HepG2 (cell line): ENCODE results near the gene ATP7A.

Experiments used
- CTCF ChIP-seq: sonication (generic); formaldehyde crosslinking; IDR thresholded peaks from 2 replicates; pipeline ENCODE4 v1.5.0; 2020; ENCODE audit warnings: mild to moderate bottlenecking, missing genetic modification reagents, moderate library complexity
- ZNF275 ChIP-seq: sonication (generic); formaldehyde crosslinking; IDR thresholded peaks from 2 replicates; pipeline ENCODE4 v1.8.0; 2022; ENCODE audit warnings: missing genetic modification reagents, mild to moderate bottlenecking, inconsistent platforms, borderline replicate concordance
- ZNF550 ChIP-seq: sonication (generic); formaldehyde crosslinking; IDR thresholded peaks from 2 replicates; pipeline ENCODE4 v1.4.0; 2020; ENCODE audit warnings: mild to moderate bottlenecking, missing genetic modification reagents, borderline replicate concordance

- TF ChIP-seq ZNF550 (CRISPR knock-in tag) (no peak), CTCF (CRISPR knock-in tag) (peak; percentile 69), ZNF275 (CRISPR knock-in tag) (no peak)
Observed at GRCh38 chrX:78024349-78025059, 114.0 kb downstream of the ATP7A start.
